GM18873 (cell line): ENCODE results near the gene BLM.
"Not testable (repeated sequence)": the region's sequence is repeated elsewhere in the genome, so short reads cannot be mapped to it uniquely, and the experiment has no call there.

Experiments
- ATAC-seq: cut with Tn5 transposase; IDR thresholded peaks from one replicate; pipeline ENCODE4 v1.9.1; 2021; ENCODE audit warnings: mild to moderate bottlenecking, moderate library complexity, moderate number of reproducible peaks; ENCODE audit not compliant: unreplicated experiment, low FRiP score

BLM gene

DNA sequence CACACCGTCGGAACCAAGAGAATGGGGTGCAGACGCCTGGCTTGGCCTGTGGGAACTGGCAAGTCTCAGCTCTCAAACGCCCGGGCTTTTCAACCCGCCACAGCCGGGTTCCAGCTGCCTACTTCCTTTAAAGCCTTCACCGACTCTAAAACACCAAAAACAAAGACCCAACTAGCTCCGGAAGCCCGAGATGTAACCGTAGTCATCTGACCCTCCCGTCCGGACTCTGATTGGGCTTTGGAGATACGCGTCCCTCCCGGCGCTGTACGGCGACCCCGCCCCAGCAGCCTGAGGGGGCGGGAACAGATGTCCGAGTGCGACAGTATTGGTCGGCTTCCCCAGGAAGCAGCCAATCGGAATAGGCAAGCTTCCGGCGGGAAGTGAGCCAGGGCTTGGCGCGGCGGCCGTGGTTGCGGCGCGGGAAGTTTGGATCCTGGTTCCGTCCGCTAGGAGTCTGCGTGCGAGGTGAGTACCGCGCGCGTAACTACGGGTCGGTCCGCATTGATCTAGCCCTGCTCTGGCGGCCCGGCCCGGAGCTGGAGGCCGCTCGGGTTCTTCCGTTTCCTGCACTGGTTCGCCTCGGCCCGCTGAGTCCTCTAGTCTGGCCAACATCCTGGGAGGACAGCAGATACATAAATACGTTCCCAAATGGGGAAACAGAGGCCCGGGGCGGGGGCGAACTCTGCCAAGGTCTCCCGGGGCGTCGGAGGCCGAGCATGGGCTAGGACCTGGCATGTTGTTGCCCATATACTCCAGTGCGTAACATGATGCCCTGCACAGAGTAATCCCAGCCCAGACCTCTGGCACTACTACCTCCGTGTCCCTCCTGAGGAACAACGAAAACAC, at the start of gene BLM:
Gene BLM, plus strand, starts transcription at position 371 of the 846 bp plus-strand sequence. CDS start 30,047 bp downstream, outside the sequence.
- ATAC-seq = peak; percentile 94

DNA sequence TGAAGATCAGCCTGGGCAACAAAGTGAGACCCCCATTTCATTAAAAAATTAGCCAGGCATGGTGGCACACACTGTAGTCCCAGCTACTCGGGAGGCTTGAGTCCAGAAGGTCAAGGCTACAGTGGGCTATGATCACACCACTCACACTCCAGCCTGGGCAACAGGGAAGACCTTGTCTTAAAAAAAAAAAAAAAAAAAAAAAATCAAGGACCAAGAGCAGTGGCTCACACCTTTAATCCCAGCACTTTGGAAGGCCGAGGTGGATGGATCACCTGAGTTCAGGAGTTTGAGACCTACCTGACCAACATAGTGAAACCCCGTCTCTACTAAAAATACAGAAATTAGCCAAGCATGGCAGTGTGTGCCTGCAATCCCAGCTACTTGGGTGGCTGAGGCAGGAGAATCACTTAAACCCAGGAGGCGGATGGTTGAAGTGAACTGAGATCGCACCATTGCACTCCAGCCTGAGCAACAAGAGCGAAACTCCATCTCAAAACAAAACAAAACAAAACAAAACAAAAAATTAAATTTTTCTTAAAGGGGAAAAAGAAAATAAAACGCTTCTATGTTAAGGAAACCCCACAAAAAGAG, 49.3 kb upstream of the BLM start:
- ATAC-seq = not testable (repeated sequence)

DNA sequence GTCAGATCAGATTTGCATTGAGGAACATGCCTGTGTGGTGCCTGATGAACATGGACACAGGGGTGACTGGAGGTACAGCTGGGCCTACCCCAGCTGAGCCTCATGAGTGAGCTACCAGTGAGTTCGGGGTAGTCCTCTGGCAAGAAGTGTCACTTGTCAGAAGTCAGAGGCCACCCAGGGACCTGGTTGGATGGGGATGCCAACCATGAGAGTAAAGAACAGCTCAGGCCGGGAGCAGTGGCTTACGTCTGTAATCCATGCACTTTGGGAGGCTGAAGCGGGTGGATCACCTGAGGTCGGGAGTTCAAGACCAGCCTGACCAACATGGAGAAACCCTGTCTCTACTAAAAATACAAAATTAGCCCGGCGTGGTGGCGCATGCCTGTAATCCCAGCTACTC, 46.5 kb upstream of the BLM start:
- ATAC-seq = not testable (repeated sequence)

DNA sequence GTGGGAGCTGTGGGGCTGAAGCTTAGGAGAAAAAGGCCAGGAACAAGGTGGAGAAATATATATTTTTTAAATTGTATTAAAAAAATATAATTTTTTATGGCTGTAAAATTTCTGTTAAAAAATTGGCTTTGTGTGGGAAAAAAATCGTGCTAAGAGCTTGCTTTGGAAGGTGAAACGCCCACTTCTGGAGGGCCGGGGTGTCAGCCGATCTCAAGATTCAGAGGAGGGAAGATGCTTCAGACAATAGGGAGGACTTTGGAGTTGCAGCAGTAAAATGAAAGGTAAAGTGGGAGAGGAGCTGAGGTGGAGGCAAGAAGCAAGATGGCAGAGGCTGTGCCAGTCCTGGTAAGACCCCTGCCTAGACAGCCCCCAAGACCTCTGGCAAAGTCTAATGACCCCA, 45.9 kb upstream of the BLM start:
- ATAC-seq = no peak

DNA sequence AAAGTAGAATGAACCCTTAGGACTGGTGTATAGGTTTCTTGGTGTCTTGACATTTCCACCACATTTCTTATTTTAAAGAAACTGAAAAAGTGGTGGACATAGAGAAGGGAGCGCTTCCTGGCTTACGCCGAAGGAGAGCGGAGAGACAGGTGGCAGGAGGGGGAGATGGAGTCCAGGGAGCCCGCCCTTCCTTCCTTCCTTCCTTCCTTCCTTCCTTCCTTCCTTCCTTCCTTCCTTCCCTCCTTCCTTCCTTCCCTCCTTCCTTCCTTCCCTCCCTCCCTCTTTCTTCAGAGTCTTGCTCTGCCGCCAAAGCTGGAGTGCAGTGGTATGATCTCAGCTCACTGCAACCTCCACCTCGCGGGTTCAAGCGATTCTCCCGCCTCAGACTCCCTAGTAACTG, 43.8 kb upstream of the BLM start:
- not testable (repeated sequence) for ATAC-seq

DNA sequence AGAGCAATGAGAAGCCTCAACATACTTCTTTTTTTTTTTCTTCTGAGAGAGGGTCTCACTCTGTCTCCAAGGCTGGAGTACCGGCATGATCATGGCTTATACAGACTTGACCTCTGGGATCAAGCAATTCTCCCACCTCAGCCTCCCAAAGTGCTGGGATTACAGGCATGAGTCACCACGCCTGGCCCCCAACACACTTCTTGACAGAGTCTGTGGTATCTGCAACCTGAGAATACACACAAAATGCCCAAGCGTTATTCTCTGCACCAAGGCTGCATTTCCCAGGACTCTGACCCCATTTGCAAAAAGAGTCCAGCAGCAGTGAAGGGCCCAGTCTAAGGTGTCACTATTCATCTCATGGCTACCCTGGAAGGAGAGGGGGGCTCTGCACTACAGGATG, 42.7 kb upstream of the BLM start:
- ATAC-seq = no peak

DNA sequence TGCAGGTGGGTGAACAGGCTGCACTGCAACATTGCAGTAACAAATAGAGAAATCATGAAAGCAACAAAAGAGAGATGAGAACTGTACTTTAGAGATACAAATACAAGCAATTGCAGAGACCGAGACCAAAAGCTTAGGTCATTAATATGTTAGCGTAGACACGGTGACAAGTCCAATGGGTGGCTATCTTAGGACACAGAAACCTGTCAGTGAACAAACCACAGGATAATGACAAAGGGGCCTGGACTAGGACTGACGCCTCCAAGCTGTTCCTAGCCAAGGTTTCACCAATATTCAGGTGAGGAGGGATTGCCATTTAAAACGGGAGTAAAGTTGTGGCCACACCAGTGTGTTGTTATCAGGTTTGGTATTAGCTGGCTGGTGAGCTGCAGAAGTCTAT, 41.7 kb upstream of the BLM start:
- ATAC-seq = no peak

DNA sequence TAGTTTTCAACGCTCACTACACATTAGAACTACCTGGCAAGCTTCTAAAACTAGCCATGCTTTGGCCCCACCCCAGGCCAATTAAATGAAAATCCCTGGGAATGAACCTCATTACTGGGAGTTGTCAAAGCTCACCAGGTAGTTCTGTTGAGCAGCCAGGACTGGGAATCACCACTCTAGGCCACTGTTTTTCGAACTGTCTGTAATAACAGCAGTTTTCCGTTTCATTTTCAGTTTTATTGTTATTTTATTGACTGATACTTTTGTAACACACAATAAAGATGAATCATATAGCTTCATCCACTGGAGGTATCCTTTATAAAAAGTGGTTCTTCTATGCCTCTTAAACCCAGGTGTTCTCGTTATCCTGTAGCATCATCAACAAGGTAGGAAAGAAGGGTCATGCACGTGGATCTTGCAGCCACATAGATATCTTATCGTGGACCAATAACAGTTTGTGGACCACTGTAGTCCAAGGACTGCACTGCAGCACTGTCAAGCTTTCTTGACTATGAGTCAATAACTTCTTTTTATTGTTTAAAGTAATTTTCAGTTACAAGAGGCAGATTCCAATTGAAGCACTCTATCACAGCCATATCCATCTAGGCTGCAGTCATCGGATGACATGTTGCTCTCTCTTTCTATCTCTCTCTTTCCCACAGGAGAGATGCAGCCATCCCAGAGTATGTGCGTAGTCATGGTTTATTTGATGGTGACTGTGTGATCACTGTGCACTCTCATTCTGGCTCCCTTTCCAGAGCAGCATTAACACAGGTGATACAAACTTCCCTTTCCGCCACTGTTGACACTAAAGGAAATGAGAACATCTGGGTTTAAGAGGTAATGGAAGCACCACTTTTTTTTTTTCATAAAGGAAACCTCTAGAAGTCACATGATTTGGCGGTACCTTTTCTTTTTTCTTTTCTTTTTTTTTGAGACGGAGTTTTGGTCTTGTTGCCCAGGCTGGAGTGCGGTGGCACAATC, 39.0 kb upstream of the BLM start:
- ATAC-seq = no peak

DNA sequence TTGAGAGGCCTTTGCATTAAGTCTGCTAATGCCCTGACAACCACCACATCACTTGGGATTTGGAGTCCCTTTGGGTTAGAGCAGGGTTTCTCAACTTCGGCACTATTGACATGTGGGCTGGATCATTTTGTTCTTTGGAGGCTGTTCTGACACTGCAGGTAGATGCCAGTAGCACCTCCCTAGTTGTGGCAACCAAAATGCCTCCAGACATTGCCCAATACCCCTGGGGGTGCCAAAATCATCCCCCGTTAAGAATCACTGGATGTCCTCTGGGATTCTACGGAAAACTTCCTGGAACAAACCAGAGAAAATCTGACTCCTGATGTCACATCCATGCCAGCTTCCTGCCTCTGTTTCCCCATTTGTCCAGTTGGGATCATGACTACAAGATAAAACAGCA, 37.2 kb upstream of the BLM start:
- ATAC-seq = no peak

DNA sequence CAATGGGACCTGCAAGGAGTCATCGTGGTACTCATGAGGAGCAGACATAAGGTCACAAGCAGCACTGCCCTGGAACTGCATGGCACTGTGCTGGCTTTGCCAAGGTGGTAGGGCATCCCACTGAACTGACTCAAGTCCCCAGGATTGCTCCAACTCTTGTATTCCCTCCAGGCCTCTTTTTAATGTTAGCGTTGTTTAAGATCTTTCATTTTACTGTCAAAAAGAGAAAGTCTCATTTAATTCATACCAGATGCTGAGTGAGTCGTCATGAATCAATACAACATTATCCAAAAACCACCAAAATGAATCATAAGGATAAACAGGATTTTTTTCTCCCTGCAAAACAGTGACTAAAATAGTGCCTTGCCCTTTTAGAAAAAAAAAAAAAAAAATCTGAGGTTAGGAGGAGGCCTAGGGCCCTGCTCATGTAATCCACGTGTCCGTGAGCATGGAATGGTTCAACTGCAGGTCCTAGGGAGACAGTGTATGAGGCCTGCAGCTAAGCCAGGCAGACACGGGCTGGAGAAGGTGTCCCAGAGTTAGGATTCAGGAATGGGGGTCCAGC, 36.7 kb upstream of the BLM start:
- ATAC-seq = no peak

DNA sequence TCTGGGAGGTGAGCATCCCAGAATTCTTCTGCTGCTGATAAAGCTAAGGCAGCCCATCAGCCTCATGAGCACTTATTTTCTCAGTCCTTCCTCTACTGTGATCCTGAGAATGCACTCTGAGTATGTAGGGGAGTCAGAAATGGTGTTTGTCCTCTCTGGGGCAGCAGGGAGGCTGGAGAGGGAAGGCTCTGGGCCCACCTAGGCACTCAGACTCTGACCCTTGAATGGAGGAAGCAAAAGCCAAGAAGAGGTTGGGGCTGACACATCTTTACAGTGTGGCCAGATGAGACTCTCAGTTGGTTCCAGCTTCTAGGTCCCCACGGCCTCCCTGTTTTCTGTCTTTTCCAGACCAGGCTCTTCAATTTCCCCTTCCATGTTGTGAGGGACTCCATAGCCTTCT, 36.1 kb upstream of the BLM start:
- no peak for ATAC-seq

DNA sequence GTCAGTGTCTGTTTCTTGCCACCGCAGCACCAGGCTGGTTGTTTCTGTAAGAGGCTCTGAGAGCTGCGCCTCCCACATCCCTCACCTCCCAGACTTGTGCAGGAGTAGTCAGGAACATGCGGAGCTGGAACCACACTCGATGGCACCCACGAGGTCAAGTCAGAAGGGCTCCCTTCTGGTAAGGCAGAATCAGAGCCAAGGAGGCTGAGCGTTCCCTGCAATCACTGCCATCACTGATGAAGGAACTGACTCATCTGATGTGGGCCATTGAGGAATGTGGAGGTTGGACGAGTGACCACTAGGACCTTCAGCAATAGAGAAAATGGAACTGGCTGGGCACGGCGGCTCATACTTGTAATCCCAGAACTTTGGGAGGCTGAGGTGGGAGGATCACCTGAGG, 35.7 kb upstream of the BLM start:
- ATAC-seq = no peak

DNA sequence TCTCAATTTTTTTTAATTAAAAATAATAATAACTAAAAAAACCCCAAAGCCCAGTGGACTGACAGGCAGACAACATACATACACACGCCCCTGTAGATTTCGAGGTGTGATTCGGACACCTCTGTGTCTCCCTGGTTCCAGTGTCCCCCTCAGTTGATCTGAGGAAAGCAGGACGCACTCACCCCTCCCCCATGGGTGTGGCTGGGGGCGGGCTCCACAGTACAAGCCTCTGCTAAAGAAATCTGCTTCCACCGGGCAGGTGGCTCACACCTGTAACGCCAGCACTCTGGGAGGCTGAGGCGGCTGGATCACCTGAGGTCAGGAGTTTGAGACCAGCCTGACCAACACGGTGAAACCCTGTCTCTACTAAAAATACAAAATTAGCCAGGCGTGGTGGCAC, 33.8 kb upstream of the BLM start:
- no peak for ATAC-seq

DNA sequence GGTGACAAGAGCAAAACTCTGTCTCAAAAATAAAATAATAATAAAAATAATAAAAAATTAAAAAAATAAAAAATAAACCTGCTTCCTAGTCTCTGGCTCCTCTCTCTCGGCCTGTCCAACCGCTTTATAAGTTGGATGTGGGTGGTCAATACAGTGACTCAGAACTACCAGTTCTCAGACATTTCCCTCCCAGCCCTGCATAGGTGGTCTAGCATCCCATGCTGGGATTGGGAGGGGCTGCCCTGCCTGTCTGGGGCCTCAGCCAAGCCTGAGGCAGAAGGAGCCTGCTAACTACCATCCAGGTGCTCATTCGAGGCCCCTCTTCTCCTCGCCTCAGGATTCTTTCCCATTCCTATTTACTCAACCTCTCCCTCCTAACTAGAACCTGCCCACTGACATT, 33.3 kb upstream of the BLM start:
- no peak for ATAC-seq

DNA sequence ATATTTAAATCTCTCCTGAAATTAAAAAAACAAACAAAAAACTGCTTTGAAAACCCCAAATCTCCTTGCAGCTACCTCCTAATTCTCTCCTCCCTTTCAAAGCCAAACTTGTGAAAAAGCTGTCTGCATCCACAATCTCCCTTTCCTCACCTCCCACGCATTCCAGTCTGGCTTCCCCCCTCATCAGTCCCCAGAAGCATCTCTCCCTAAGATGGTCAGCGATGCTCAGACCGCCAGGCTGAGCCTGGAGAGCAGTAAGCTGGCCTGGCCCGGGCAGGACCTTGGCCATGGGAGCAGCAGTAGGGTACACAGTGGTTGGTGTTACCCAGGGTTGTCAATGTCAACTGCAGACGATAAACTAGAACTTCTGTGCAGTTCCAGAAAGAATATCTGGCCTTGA, 32.9 kb upstream of the BLM start:
- no peak for ATAC-seq

DNA sequence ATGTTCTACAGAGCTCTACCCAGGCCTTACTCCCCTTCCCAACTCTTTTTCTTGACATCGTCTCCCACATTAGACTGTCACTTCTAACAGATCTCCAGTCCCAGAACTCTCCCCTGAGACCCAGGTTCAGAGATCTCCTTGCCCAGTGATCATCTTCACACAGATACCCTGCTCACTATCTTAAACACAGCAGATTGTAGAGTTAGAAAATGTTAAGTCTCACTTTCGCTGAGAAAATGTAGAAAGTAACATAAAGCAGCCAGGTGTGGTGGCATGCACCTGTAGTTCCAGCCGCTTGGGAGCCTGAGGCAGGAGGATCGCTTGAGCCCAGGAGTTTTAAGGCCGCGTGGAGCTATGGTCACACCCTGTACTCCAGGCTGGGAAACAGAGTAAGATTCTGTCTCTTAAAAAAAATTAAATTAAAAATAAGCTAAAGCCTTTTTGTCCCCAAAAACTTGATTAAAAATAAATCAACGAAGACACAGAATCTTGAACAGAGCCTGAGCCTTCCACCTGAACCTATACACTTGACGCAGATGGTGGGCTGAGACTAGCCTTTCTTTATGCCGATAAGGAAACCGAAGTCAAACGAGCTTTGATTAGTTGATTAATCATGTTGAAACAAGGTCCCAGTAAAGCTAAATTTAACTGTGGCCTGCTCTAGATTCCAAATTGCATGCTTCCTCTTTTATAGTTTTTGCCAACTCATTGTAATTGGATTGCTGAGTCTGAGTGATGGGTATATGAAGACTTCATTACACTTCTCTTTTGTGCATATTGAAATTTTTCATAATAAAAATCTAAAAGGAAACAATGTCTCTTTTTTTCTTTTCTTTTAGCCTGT, 31.3 kb upstream of the BLM start:
- ATAC-seq = peak; percentile 18

DNA sequence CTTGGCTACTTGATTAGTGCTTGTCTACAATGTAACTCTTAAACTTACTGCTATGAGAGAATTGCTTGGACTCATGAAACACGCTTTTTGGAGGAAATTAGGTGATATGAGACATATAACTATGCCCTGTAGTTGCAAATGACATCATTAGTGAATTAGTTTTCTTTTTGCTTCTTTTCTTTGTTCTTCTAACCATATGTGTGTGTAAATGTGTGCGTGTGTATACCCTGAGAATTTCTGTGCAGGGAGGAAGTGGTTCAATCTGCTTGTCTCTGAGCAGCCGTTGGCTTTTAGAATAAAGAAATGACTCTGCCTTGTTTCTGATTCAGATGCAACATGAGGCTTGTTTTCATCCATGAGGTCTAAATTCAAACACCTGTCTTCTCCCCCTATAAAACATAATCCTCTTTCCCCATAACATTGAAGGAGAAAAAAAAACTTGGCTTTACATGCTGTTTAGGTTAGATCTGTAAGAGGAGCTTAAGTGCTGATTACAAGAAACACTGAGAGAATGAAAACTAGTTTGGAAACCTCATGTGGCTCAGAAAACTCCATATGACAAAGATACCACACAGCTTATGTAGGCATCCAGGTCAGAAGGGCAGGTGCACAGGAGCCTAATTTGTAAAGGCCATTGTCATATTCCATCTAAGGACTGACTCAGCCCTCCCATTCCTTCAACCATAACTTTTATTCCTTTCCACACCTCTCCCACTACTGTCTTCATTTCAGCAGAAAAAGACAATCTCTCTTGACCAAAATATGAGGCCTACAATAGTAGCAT, 30.5 kb upstream of the BLM start:
- peak; percentile 88 for ATAC-seq

DNA sequence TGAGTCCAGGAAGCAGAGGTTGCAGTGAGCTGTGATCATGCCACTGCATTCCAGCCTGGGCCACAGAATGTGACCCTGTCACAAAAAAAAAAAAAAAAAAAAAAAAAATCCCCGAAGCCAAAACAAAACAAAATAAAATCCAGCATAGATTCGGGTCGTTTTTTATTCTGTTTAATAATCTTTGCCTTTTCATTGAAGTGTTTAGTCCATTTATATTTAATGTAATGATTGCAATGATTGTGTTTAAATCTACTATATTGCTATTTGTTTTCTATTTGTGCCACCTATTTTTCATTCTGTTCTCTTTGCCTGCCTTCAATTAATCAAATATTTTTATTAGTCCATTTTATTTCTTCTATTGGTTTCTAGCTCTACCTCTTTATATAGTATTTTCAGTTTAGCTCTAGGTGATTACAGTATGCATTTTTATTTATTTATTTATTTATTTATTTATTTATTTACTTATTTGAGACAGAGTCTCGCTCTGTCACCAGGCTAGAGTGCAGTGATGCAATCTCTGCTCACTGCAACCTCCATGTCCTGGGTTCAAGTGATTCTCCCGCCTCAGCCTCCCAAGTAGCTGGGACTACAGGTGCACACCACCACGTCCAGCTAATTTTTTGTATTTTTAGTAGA, 27.7 kb upstream of the BLM start:
- not testable (repeated sequence) for ATAC-seq

DNA sequence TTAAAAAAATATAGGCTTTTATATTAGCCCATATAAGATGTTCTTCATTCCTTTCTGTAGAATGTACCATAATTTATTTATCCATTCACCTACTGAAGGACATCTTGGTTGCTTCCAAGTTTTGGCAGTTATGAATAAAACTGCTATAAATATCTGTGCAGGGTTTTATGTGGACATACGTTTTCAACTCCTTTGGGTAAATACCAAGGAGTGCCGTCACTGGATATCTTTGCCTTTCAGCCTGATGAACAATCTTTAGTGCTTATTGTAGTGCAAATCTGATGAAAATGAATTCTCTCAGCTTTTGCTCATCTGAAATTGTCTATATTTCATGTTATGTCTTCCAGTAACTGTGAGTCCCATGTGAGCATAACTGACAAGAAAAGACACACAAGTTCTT, 26.6 kb upstream of the BLM start:
- no peak for ATAC-seq
